Measurements from ENCODE around the gene GPR37.

DNA sequence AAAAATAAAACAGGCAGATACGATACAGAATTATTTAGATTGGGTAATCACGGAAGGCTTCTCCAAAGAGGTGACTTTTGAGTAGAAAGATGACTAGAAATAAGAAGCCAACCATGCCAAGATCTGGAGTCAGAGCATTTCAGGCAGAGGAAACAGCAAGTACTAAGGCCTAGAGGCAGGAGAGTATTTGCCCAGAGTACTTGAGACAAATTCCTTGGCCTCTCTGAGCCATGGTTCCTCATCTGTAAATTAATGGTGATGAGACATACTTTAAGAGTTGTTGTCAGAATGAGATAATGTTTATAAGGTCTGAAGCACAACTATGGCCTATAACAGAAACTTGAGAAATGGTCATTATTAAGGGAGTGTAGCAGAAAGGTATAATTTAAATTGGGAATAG, 15.8 kb upstream of the GPR37 start:
- TF ChIP-seq, protein P1, sequence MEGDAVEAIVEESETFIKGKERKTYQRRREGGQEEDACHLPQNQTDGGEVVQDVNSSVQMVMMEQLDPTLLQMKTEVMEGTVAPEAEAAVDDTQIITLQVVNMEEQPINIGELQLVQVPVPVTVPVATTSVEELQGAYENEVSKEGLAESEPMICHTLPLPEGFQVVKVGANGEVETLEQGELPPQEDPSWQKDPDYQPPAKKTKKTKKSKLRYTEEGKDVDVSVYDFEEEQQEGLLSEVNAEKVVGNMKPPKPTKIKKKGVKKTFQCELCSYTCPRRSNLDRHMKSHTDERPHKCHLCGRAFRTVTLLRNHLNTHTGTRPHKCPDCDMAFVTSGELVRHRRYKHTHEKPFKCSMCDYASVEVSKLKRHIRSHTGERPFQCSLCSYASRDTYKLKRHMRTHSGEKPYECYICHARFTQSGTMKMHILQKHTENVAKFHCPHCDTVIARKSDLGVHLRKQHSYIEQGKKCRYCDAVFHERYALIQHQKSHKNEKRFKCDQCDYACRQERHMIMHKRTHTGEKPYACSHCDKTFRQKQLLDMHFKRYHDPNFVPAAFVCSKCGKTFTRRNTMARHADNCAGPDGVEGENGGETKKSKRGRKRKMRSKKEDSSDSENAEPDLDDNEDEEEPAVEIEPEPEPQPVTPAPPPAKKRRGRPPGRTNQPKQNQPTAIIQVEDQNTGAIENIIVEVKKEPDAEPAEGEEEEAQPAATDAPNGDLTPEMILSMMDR (IDR thresholded peaks at IDR 0.05; ENCODE audit: low read length) = no peak
- no peak for TF ChIP-seq EZH2 (IDR thresholded peaks at IDR 0.05; ENCODE audit: borderline replicate concordance, low read length)

Data from OCI-LY1 (cell line).